CD4-positive, alpha-beta T cell treated with Interleukin-4 for 1 hour (primary cell): ENCODE data around the gene DDX50.
"Not testable (repeated sequence)": the region's sequence is repeated elsewhere in the genome, so short reads cannot be mapped to it uniquely, and the experiment has no call there.

Source experiments
- DNase-seq, 2 donors: peaks; one replicate each; pipeline ENCODE4 v3.0.0-alpha.2; 2020 to 2022

Gene DDX50, protein sequence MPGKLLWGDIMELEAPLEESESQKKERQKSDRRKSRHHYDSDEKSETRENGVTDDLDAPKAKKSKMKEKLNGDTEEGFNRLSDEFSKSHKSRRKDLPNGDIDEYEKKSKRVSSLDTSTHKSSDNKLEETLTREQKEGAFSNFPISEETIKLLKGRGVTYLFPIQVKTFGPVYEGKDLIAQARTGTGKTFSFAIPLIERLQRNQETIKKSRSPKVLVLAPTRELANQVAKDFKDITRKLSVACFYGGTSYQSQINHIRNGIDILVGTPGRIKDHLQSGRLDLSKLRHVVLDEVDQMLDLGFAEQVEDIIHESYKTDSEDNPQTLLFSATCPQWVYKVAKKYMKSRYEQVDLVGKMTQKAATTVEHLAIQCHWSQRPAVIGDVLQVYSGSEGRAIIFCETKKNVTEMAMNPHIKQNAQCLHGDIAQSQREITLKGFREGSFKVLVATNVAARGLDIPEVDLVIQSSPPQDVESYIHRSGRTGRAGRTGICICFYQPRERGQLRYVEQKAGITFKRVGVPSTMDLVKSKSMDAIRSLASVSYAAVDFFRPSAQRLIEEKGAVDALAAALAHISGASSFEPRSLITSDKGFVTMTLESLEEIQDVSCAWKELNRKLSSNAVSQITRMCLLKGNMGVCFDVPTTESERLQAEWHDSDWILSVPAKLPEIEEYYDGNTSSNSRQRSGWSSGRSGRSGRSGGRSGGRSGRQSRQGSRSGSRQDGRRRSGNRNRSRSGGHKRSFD

DNA sequence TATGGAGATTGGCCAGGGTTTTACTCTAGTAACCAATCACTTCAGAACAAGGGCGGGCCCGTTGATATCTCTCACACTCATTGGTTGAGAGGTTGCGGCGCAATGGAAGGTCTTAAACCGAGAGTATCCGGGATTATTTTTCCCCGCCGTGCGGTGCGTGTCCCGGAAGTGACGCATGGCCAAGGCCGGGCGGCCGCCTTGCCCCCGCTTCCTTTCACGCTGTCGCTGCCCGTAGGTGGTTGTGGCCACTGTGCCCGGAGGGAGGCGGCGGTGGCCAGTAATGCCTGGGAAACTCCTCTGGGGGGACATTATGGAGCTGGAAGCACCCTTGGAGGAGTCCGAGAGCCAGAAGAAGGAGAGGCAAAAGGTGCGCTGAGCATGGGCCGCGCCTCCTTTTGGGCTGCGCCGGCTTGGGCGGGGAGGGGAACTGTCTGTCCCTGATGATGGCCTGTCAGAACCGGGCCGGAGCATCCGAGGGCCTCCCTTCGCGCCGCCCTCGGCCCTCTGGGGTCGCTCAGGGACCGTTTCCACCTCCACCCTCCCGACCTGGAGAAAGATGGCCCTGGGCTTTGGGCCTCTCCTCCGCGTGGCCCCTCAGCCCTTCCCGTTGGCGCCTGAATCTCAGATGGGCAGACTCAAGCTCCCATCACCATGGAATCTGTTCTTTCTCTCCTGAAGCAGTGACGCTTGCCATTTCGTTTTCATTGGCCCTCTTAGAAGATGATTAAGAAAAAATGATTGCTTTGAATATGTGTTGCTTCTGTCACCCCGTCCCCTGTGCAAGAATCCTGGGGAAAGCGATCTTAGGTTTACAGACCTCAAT is at the start of gene DDX50:
TSS of gene DDX50 (plus strand) at position 211 of the 823 bp plus-strand sequence. CDS start at position 281, 70 bp downstream.
- DNase-seq: peak; percentile 98

DNA sequence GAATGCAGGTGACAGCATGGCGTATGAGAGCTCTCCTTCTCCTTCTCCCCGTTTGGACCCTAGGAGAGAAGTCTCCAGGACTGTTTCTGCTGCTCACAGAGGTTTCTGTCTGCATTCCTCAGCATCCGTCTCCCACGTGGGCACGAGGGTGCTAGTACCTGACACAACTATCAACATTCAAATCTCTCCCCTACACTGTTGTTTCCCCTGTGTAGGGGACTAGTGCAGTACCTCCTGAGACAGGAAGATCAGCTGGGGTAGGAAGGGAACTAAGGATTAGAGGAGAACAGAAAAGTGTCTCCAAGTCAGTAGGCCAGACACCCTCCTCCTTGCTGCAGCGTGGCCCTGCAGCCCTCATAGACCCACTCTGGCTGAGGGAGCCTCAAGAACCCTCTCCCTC is 44.8 kb upstream of the DDX50 start:
- DNase-seq: no peak

DNA sequence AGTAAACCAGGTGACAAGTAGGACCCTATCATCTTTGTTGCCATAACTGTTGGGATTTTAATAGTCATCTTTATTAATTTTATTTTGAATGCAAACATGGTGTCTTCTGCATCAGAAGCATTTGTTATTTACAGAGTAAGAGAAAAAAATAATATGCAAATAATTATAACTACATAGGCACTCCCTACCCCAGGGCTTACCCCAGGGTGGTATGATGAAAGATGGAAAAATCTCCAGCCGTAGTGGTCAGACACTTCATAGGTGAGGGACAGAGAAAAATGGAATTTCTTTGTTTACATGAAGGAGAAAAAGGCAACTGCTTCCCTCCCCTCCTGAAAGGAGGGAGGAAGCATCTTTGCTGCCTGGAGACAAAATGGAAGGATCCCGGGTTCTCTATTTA is 44.1 kb upstream of the DDX50 start:
- DNase-seq: no peak

DNA sequence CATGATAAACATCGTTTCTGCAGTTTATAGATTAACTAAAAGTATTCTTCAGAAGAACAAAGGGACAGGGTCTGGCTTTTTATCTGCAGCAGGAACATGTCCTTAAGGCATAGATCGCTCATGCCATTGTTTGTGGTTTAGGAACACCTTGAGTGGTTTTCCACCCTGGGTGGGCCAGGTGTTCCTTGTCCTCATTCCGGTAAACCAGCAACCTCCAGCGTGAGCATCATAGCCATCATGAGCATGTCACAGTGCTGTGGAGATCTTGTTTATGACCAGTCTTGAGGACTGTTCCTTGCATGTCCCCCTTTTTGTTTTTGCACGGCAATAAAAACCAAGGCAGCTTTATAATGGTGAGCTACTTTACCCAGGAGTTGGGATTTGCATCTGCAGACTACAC is 39.9 kb upstream of the DDX50 start:
- no peak for DNase-seq

DNA sequence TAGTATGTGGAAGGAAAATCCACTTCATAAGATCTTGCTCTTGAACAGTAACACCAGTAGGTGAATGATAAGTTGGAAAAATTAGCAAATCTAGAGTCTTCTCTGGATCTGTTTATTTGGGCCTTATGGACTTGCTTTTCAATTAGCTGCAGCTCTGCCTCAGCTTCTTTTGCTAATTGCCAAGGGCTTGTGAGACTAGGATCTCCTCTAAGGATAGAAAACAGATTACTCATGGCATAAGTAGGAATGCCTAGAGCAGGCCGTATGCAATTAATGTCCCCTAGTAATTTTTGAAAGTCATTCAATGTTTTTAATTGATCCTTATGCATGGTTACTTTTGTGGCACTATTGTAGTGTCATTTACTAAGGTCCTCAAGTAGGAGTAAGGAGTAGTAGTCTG is 36.5 kb upstream of the DDX50 start:
- DNase-seq: no peak

DNA sequence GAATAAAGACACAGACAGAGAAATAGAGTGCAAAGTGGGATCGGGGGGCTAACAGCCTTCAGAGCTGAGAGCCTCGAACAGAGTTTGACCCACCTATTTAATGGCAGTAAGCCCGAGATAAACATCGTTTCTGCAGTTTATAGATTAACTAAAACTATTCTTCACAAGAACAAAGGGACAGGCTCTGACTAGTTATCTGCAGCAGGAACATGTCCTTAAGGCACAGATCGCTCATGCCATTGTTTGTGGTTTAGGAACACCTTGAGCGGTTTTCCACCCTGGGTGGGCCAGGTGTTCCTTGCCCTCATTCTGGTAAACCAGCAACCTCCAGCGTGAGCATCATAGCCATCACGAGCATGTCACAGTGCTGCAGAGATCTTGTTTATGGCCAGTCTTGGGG is 32.9 kb upstream of the DDX50 start:
- not testable (repeated sequence) for DNase-seq

DNA sequence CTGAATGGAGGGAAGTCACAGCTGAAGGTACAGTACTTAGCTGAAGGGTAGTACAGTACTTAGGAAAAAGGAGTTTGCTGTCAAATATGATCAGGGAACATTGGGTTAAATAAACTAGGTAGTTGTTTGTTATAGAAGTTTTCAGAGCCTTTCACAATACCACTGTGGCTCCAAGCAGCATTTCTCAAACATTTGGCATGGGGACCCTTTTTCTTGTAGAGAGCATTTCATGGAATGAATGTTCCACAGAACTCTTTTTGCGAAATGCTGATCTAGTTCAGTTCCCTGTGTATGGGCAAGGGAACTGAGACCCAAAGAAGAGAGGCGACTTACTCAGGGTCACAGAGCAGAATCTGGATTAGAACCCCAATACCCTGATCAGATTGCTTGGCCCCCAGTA is 31.5 kb upstream of the DDX50 start:
- DNase-seq: no peak

DNA sequence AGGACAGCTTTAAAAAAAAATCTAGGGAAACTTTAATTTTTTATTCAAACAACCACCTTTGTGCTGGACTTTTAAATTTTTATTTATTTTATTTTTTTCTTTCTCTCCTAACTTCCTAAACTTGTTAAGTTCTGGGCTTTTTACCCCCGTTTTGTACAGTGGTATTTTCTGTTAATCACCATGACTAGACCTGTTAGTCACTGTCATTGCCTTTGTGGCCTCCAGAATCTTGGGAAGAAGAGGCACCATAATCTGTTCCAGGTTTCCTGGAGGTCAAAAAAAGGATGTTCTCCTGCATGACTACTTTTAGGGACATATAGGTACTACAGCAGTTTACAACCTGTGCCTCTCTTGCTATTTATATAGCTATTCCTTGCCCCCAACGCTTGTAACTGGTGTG is 31.1 kb upstream of the DDX50 start:
- DNase-seq: no peak

DNA sequence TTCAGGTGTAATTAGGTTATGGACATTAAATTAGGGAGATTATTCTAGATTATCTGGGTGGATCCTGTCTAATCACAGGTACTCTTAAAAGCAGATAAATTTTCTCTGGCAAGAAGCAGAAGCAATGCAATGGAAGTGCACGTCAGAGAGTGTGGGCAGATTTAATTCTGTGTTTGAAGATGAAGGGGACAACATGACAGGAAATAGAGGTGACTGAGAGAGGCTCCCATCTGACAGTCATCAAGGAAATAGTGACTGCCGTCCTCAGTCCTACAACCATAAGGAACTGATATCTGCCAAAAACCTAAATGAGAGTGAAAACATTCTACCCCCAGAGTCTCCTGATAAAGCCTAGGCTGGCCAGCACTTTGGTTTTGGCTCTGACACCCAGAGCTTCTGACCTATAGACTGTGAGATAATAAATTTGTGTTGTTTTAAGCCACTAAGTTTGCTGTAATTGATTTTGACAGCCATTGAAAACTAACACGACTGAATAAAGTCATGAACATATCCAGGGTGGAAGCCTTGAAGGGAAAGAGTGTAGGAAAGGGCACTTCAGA is 30.5 kb upstream of the DDX50 start:
- DNase-seq: no peak

DNA sequence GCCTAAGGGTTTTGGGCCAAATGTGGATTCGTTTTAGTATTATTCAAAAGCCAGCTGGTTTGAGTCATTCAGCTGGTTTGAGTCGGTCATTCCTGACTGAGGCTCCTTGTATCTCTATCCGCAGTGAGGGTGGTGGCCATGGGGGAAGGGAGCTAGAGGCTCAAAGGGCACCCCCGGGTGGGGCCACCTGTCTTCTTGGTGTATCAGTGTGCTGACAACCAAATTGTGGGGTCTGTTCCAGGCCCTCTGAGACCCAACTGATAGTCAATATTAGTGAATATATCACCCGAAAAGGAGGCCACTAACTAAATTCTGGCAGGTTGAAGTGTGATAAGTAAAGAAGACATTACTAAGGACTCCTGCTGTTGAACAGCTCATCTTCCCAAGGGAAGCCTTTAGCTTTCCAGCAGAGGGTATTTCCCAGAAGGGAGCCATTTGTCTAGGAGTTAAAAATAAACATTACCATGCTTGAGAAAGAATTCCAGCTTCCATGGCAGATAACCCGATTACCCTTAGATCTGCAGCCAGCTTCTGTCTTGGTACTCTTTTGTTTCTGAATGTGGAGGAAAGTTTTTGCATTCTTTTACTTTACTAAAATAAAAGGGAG is 29.9 kb upstream of the DDX50 start:
- no peak for DNase-seq

DNA sequence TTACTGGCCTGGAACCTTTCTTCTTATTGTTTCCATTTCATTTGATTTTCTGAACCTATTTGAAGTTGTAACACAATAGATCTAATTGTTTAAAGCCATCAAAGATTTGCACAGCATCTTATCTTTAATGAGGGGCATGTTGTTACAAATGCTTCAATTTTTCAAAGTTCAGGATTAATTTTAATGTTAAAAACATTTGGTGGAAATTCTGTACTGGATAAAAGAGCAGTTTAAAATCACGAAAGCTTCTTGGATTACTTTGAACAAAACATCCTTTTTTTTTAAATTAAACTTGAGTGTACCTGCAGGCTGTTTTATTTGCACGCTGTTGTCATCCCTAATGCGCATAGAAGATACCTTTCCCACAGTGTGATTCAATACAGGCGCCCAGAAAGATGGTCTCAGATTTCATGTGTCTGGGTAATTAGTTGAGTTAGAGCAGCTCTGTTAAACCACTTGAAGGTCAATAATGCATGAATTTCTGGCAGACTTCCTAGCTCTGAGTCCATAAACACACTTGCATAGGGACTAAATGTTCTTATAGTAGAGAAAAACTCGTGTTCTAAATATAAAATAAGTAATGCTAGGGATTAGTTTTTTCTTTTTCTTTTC is 29.3 kb upstream of the DDX50 start:
- no peak for DNase-seq

DNA sequence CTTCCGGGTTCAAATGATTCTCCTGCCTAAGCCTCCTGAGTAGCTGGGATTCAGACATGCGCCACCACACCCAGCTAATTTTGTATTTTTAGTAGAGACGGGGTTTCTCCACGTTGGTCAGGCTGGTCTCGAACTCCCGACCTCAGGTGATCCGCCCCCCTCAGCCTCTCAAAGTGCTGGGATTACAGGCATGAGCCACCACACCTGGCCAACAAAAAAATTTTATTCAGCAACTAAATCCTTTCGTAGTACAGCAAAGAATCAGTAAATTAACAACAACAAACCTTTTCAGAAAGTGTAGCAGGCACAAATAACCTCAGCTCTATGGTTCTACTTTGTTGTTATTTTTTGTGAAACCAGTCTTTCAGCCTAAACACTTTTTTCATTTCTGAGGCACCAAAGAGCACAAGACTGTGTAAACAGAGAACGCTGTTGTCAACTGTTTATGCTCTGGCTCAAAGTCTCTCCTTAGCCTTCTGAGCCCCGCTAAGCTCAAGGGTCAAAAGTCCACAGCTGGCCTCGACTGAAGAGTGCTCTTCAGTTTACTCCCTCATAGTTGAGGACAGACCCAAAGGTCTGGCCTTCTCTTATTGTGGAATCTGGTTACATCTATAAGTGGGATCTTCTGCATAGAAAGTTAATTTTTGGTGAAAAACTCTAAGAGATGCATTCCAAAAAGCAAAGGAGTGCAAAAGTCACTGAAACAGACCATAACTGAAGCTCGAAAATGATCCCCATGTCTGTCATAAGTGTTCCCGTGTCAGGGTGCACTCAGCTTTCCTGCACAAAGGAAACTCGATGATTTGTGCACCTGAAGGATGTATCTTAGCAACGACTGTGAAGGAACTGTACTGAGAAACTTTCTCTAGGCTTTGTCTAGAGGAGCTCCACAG is 24.6 kb upstream of the DDX50 start:
- DNase-seq: no peak

DNA sequence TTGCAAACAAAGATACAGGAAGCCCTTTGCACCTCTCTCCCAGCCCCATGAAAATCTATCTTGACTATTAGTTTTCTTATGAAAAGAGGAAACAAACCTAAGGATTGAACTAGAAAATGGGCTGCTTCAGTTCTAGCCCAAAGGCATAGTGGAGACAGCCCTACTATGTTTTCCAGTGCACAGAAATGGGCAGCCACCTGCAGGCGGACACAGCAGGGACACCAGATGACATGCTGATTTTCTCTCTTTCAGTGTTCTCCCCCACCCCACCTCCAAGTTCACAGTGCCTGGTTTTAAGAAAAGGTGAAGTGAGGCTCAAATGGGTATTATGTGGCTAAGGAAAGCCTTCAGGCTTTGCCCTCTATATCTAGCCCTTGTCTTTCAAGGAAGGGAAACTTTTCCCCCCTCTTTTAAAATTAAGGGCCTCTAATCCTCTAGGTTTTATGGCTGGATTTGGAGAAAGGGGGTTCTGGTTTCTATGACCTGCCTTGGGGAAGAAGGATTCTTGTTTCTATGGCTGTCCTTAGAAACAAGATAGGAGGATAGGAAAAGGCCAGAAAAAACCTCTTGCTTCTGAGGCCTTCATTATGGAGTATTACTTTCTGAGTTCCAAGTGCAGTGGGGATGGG is 23.5 kb upstream of the DDX50 start:
- no peak for DNase-seq

DNA sequence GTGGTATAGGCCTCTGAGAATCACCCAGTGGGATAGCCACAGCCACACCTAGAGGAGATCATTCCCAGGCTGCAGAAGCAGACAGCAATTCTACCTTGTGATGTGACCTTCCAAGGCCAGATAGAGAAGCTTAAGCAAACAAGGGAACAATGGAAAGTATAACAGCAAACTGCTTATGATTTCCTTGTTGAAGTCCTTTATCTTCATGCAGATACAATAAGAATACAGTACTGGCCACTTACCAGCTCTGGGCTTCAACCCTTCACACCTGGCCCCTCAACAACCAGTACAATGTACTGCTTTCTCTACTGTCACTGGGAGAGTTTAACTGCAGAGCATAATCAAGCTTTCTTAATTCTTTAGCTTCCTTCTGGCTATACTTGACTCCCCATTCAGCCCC is 22.6 kb upstream of the DDX50 start:
- DNase-seq: no peak

DNA sequence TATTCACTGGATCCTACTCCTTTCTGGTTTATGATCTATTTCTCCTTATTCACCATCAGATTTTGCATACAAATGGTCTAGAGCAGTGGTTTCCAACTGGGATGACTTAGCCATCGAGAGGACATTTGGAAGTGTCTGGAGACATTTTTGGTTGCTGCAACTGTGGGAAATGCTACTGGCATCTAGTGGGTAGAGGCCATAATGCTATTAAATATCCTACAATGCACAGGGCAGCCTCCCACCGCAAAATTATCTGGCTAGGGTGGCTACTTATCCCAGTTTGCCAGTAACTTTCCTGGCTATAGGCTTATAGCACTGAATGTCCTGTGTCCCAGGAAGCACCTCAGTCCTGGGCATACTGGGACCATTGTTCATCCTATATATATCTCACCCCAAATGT is 21.5 kb upstream of the DDX50 start:
- DNase-seq: no peak

DNA sequence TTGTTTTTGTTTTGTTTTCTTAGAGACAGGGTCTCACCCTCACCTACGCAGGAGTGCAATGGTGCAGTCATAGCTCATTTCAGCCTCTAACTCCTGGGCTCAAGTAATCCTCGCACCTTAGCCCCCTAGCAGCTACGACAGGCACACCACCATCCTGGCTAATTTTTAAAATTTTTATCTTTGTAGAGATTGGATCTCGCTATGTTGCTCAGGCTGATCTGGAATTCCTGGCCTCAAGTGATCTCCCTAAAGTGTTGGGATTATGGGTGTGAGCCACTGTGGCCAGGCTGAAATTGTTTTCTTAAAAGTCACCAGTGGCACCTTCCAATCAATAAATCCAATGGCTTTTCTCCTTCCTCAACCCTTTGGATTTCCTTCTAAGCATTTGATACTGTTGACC is 20.9 kb upstream of the DDX50 start:
- DNase-seq: no peak

DNA sequence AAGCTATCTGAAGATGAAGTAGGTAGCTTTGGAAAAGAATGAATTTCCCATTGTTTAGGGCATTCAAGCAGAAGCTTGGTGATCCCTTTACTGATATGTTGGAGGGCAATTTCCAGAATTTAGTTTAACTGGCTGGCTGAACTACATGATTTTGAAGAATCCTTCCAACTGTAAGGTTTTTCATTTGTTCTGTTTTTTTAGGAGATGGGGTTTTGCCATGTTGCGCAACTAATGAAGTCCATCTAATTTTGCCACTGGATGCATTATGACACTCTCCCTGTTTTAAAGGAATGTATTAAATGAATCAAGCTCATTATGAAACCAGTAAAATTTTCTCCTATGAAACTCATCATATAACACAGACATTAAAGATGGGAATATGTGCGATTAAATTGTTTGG is 6.1 kb upstream of the DDX50 start:
- no peak for DNase-seq

DNA sequence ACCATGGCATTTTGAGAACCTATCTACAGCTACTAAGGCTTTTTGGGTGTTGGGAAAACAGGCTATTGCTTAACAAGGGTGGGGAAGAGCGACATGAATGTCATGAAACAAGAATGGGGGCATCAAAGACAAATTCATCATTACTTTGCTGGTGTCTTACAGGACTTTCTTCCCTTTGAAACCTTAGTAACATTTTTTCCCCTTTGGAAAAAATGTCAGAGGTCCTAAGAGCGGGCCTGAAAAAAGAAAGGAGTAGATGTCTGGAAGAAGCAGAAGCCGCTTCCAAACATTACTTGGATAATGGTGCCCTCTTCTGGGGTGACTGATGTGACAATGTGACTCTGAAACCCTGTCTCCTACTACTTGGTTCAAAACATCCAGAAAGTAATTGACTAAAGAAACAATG is 3.8 kb upstream of the DDX50 start:
- DNase-seq: peak; percentile 35 to 55

DNA sequence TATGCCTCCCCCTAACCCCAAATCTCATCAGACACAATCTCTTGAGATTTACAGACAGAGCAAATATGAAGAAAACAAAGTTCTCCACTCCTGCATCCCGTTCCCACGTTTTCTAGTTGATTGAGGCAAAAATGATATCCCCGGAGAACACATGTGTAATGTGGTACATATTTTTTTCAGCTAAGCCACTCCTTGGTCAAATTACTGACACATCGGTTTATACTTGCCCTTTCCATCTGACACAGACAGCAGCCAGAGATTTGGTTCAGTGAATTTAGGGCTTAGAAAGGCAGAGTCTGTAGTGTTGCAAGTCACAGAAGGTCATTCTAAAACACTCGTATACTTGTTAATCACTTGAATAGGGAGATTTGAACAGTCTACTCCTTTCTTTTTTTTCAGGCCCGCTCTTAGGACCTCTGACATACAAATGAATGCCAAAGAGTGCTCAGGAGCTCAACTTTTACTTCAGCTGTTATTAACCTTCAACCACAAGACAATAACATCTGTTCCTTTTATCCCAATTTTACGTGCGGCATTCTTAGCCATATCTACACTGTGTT is 1.8 kb upstream of the DDX50 start:
- no peak for DNase-seq

DNA sequence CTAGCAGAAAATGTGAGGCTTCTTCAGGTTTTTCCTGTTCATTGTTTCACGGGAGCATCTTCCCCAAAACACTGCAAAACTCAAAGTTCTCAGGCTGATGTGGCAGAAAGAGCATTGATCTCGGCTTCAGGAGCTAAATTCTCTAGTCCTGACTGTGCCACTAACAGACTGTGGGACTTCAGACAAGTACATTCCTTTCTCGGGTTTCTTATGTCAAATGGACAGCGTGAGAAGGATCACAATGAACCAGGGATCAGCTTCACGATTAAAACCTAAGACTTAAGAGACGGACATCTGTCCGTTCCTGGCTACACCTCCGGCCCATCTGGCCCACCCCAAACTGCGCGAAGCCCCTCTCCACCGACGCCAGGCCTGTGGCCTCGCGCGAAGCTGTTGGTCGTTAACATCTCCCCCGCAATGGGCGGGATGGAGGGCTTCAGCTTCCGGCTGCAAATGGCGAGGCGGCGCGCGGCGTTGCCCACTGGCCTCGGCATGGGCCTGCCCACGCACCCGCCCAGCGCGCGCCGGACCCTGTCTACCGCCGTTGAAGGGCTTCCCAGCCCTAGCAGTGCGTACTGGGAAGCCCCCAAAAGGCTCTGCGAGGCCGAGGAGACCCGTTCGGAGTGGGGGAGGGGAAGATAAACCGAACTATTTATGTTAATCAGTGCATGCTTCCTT is 549 bp upstream of the DDX50 start:
- no peak for DNase-seq
